Muscle of leg (tissue), 16 donors: ENCODE results near the gene WDHD1. TPM values are rescaled to one million over a fixed set of nuclear protein-coding genes. Genes with fewer than 3 reads are reported as not detected.
A peak's percentile ranks its signal among the peaks of the same experiment; 100 is the strongest.

Source experiments
- DNase-seq: peaks from one replicate; pipeline ENCODE4 v3.0.0; 2013
- H3K27ac ChIP-seq: one replicate; pipeline ENCODE4 v1.5.1; 2013; ENCODE audit warnings: mild to moderate bottlenecking, low read length, control low read depth
- H3K27me3 ChIP-seq: one replicate; pipeline ENCODE4 v1.6.1; 2013; ENCODE audit warnings: low read length; ENCODE audit not compliant: control insufficient read depth, insufficient read depth
- H3K36me3 ChIP-seq: one replicate; pipeline ENCODE4 v1.6.1; 2013; ENCODE audit warnings: low read length; ENCODE audit not compliant: control insufficient read depth, insufficient read depth
- H3K4me1 ChIP-seq: one replicate; pipeline ENCODE4 v1.6.1; 2013; ENCODE audit warnings: low read length; ENCODE audit not compliant: control insufficient read depth, insufficient read depth
- H3K4me3 ChIP-seq: one replicate; pipeline ENCODE4 v1.5.1; 2013; ENCODE audit warnings: low read length, control low read depth
- H3K9me3 ChIP-seq: replicated peaks from 2 replicates; pipeline ENCODE4 v1.6.1; 2013; ENCODE audit warnings: low read depth, low read length; ENCODE audit not compliant: control insufficient read depth
- WGBS: methylation state at CpG from one replicate; pipeline ENCODE4 v1.1.5; 2013; ENCODE audit warnings: missing lambda C conversion rate; ENCODE audit not compliant: insufficient coverage; 5-methylcytosine and 5-hydroxymethylcytosine counted together
- long read RNA-seq, 11 donors: transcript quantifications; one replicate each; lab custom pipeline, GENCODE V29; 2026
- polyA plus RNA-seq, 8 donors: library from polyadenylated mRNA; unstranded; fragments of 120-200 nt; gene quantifications; one replicate each; pipeline versions ENCODE4 v1.2.1 to v1.2.3, GENCODE V29; 2013; ENCODE audit warnings: inconsistent platforms in 1 of 8, low replicate concordance in 1 of 8; ENCODE audit not compliant: insufficient read length in 8 of 8, insufficient read depth in 1 of 8
- total RNA-seq: library from RNA; stranded (reverse); fragments of 120-200 nt; gene quantifications from one replicate; pipeline ENCODE4 v1.2.4, GENCODE V29; 2013

The WDHD1 gene, protein sequence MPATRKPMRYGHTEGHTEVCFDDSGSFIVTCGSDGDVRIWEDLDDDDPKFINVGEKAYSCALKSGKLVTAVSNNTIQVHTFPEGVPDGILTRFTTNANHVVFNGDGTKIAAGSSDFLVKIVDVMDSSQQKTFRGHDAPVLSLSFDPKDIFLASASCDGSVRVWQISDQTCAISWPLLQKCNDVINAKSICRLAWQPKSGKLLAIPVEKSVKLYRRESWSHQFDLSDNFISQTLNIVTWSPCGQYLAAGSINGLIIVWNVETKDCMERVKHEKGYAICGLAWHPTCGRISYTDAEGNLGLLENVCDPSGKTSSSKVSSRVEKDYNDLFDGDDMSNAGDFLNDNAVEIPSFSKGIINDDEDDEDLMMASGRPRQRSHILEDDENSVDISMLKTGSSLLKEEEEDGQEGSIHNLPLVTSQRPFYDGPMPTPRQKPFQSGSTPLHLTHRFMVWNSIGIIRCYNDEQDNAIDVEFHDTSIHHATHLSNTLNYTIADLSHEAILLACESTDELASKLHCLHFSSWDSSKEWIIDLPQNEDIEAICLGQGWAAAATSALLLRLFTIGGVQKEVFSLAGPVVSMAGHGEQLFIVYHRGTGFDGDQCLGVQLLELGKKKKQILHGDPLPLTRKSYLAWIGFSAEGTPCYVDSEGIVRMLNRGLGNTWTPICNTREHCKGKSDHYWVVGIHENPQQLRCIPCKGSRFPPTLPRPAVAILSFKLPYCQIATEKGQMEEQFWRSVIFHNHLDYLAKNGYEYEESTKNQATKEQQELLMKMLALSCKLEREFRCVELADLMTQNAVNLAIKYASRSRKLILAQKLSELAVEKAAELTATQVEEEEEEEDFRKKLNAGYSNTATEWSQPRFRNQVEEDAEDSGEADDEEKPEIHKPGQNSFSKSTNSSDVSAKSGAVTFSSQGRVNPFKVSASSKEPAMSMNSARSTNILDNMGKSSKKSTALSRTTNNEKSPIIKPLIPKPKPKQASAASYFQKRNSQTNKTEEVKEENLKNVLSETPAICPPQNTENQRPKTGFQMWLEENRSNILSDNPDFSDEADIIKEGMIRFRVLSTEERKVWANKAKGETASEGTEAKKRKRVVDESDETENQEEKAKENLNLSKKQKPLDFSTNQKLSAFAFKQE
- total RNA-seq (8.1 TPM), polyA plus RNA-seq (10 to 100 TPM in 2 of 8 donors, 1 to 10 TPM in 6; 7.2 to 10.7 (median 8.2) TPM)
- long read RNA-seq, donor 1 = 0 reads
- long read RNA-seq, donor 2 = 0 reads
- long read RNA-seq, donor 3 = 0 reads
- long read RNA-seq, donor 4 = 0 reads
- long read RNA-seq, donor 5 = 0 reads
- long read RNA-seq, donor 6, partial matches to known transcripts = 0 of 2 reads
- long read RNA-seq, donor 6, other reads (novel, unspliced or antisense) = 0 of 2 reads
- long read RNA-seq, donor 7 = 0 reads
- long read RNA-seq, donor 8 = 0 reads
- long read RNA-seq, donor 9 = 0 reads
- long read RNA-seq, donor 10 = 0 reads
- long read RNA-seq, donor 11, full-length matches to known transcripts = 1 of 79 reads
- long read RNA-seq, donor 11, partial matches to known transcripts = 78 of 79 reads
- long read RNA-seq, donor 11, other reads (novel, unspliced or antisense) = 0 of 79 reads

DNA sequence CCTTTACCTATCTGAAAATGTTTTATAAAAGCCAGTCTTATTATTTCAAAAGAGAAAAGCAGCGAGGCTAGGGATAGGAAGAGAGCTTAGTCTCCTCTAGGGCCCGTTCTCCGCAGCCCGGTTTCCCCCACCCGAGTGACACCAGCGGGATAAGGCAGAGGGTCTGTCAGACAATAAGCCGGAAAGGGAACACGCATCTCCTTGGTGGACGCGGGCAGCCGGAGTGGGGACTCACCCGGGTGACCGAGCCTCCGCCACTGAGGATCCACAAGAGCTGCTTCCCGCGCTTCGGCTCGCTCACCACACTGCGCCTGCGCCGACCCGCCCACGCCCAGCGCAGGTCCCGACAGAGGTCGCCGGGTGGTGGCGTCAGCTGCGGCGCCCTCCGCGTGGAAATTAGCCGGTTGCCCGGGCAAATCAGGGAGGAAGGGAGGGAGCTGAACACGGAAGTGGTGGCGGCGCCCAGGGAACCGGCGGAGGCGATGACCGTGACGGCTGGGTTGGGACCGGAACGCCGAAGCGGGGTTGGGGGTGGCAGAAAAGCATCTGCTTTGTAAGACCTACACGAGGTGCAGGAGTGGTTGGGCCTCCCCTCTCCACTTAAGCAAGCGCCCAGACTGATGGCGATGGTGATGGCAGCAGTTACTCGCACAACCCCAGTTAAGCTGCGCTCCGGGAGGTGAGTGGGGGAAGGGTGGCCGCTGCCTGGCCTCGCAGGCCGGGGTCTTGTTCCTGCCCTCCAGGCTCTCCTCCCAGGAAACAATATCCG is at the start of gene WDHD1, which contains the start of gene SOCS4:
TSS of gene WDHD1 (minus strand) at position 307 of the 769 bp plus-strand sequence. CDS start 312 bp downstream, outside the sequence.
TSS of gene SOCS4 (plus strand) at position 444 of the 769 bp plus-strand sequence. CDS start 15,806 bp downstream, outside the sequence.
- H3K9me3 ChIP-seq = no peaks in the 10 kb centered on the region
- no peaks in the 10 kb centered on the region for H3K27me3 ChIP-seq
- H3K27ac ChIP-seq = peak within 1 kb of the TSS; percentile 94
- DNase-seq = peak; percentile 97
- peaks cover 7% of the 10 kb centered on the region for H3K4me1 ChIP-seq
- no peaks in the 10 kb centered on the region for H3K36me3 ChIP-seq
- peak within 1 kb of the TSS; percentile 91 for H3K4me3 ChIP-seq
- under 1% methylated on average over 46 of the region's 56 CpGs for WGBS

- 93% methylated on average over 3 of the region's 3 CpGs for WGBS
- Histone ChIP-seq H3K36me3 (no peaks in the 10 kb centered on the region), H3K27ac (no peak overlapping the region), H3K4me1 (peaks cover 20% of the 10 kb centered on the region), H3K27me3 (no peaks in the 10 kb centered on the region), H3K9me3 (no peaks in the 10 kb centered on the region), H3K4me3 (no peak overlapping the region)
- no peak for DNase-seq
These were observed 48.8 kb upstream of the WDHD1 start for GRCh38 chr14:55075628-55076175.

DNA sequence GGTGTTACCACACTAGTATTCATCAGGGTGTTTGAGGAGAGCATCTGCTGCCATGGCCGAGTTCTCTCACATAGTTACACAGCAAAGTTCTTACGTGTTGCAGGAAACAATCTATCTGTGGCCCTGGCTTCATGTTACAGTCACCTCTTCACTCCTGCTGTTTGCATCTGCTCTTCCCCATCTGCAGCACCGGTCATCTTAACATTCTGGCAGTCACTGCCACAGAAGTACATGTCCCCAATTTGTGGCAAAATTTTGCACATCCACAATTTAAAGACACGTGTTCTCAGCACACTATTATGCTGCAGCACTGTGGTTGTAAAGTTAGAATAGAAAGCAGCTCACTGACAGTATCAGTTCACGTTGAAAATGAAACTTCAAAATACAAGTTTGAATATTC is 47.8 kb upstream of the WDHD1 start:
- no peak overlapping the region for H3K4me3 ChIP-seq
- H3K27me3 ChIP-seq = no peaks in the 10 kb centered on the region
- H3K9me3 ChIP-seq = no peaks in the 10 kb centered on the region
- H3K27ac ChIP-seq = no peak overlapping the region
- DNase-seq = peak; percentile 34
- H3K4me1 ChIP-seq = peaks cover 20% of the 10 kb centered on the region
- H3K36me3 ChIP-seq = peaks cover 3% of the 10 kb centered on the region
- 0% methylated on average over 1 of the region's 5 CpGs for WGBS

DNA sequence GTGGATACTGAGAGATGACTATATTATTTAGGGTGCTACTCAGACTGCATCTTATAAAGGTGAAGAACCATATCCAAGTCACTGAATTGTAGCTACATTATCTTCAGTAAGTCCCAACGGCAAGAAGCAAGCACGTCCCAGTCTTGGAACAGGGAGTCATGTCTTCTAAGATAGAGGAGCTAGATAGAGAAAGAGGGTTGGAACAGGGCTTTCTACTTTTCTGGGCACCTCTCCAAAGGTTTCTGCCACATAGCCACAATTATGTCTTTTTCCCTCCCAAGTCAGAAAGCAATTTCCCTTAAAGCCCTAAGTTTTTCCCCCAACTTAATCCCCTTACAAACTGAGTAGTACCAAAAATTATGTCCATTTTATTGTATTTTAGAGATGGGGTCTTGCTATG is 47.0 kb upstream of the WDHD1 start:
- no peak for DNase-seq
- Histone ChIP-seq H3K4me3 (no peak overlapping the region), H3K9me3 (no peaks in the 10 kb centered on the region), H3K27ac (no peak overlapping the region), H3K36me3 (peaks cover 3% of the 10 kb centered on the region), H3K4me1 (peaks cover 20% of the 10 kb centered on the region), H3K27me3 (no peaks in the 10 kb centered on the region)
- no CpG with 5 or more reads among the region's 2 CpGs for WGBS

- Histone ChIP-seq H3K9me3 (no peaks in the 10 kb centered on the region), H3K4me3 (no peak overlapping the region), H3K4me1 (peaks cover 11% of the 10 kb centered on the region), H3K27ac (peak overlapping the region; percentile 47), H3K36me3 (peaks cover 5% of the 10 kb centered on the region), H3K27me3 (no peaks in the 10 kb centered on the region)
- DNase-seq = peak; percentile 78
- 14% methylated on average over 2 of the region's 10 CpGs for WGBS
These were observed 45.2 kb upstream of the WDHD1 start for GRCh38 chr14:55071870-55072640.

- Histone ChIP-seq H3K9me3 (no peaks in the 10 kb centered on the region), H3K27ac (no peak overlapping the region), H3K36me3 (peaks cover 5% of the 10 kb centered on the region), H3K4me3 (no peak overlapping the region), H3K4me1 (peaks cover 11% of the 10 kb centered on the region), H3K27me3 (no peaks in the 10 kb centered on the region)
- WGBS = 60% methylated on average over 1 of the region's 4 CpGs
- no peak for DNase-seq
These were observed 44.1 kb upstream of the WDHD1 start for GRCh38 chr14:55070981-55071411.

GRCh38 chr14:55066223-55066622 is 39.3 kb upstream of the WDHD1 start:
- H3K4me1 ChIP-seq = peaks cover 4% of the 10 kb centered on the region
- peaks cover 22% of the 10 kb centered on the region for H3K36me3 ChIP-seq
- H3K9me3 ChIP-seq = no peaks in the 10 kb centered on the region
- H3K27me3 ChIP-seq = no peaks in the 10 kb centered on the region
- no peak overlapping the region for H3K27ac ChIP-seq
- WGBS = no CpG with 5 or more reads among the region's 1 CpG
- DNase-seq = no peak
- no peak overlapping the region for H3K4me3 ChIP-seq

- peaks cover 2% of the 10 kb centered on the region for H3K4me1 ChIP-seq
- H3K36me3 ChIP-seq = peaks cover 22% of the 10 kb centered on the region
- peak overlapping the region; percentile 67 for H3K27ac ChIP-seq
These were observed 38.5 kb upstream of the WDHD1 start for GRCh38 chr14:55065411-55065810.

More at GRCh38 chr14:55065411-55065810, 38.5 kb upstream of the WDHD1 start:
- no peaks in the 10 kb centered on the region for H3K9me3 ChIP-seq
- WGBS = no CpG with 5 or more reads among the region's 2 CpGs
- no peak overlapping the region for H3K4me3 ChIP-seq
- no peaks in the 10 kb centered on the region for H3K27me3 ChIP-seq
- no peak for DNase-seq
